HEK293 (cell line): ENCODE results near the gene BUB3.

Experiments used
- CTCF ChIA-PET: fragments of 350-600 bp; formaldehyde crosslinking; extraction: SDS; loops from one replicate; lab custom pipeline; 2021; ENCODE audit warnings: antibody characterized with exemption; lab: Yijun Ruan, JAX
- POLR2A ChIA-PET: fragments of 300-600 bp; formaldehyde crosslinking; extraction: SDS; loops from one replicate; lab custom pipeline; 2020; ENCODE audit warnings: antibody characterized with exemption, inconsistent platforms; lab: Yijun Ruan, JAX
- H3K27ac ChIP-seq: fragments of 200-500 bp; sonication (Bioruptor generic); 2 replicates; pipeline ENCODE4 v1.5.1; 2014; ENCODE audit warnings: low read depth, low read length, control low read depth, inconsistent platforms; ENCODE audit errors: extremely low read depth
- H3K36me3 ChIP-seq, 2 experiments: fragments of 200-500 bp in 1 of 2; sonication (Bioruptor generic) in 1 of 2; 1 replicate in 1 of 2; 2 replicates in 1 of 2; pipeline ENCODE4 v1.5.1; 2014 to 2017; ENCODE audit warnings: inconsistent platforms in 2 of 2, low read length in 2 of 2; ENCODE audit not compliant: control insufficient read depth in 2 of 2, insufficient read depth in 1 of 2
- H3K4me1 ChIP-seq: fragments of 200-500 bp; sonication (Bioruptor generic); 2 replicates; pipeline ENCODE4 v1.5.1; 2014; ENCODE audit warnings: mild to moderate bottlenecking, low read length, inconsistent platforms; ENCODE audit not compliant: control insufficient read depth, insufficient read depth
- H3K4me3 ChIP-seq: 2 replicates; pipeline ENCODE4 v1.5.1; 2011; ENCODE audit warnings: low read depth, mild to moderate bottlenecking, control low read depth, low read length, moderate library complexity
- H3K9me3 ChIP-seq: fragments of 200-500 bp; sonication (Bioruptor generic); 2 replicates; pipeline ENCODE4 v1.5.1; 2014; ENCODE audit warnings: low read depth, low read length, inconsistent platforms; ENCODE audit not compliant: control insufficient read depth, insufficient read depth
- BCL11B ChIP-seq: fragments of 450-650 bp; formaldehyde crosslinking; IDR thresholded peaks from 2 replicates; pipeline ENCODE4 v1.5.1; 2016; ENCODE audit warnings: low read depth, missing biosample characterization, missing genetic modification characterization
- KLF9 ChIP-seq: fragments of 450-650 bp; formaldehyde crosslinking; IDR thresholded peaks from 2 replicates; pipeline ENCODE4 v1.5.1; 2016; ENCODE audit warnings: missing biosample characterization, missing genetic modification characterization, low read depth
- MZF1 ChIP-seq: fragments of 450-650 bp; formaldehyde crosslinking; IDR thresholded peaks from 2 replicates; pipeline ENCODE4 v1.5.1; 2017; ENCODE audit warnings: missing biosample characterization, missing genetic modification characterization, borderline replicate concordance
- RBAK ChIP-seq: fragments of 450-650 bp; formaldehyde crosslinking; IDR thresholded peaks from 2 replicates; pipeline ENCODE4 v1.5.1; 2016; ENCODE audit warnings: missing biosample characterization, missing genetic modification characterization
- SCRT2 ChIP-seq: fragments of 450-650 bp; formaldehyde crosslinking; IDR thresholded peaks from 2 replicates; pipeline ENCODE4 v1.5.1; 2016; ENCODE audit warnings: missing biosample characterization, missing genetic modification characterization
- SETDB1 ChIP-seq: IDR thresholded peaks from one replicate; pipeline ENCODE4 v1.6.1; 2017; ENCODE audit warnings: mild to moderate bottlenecking, low read length, moderate library complexity, mixed read lengths; ENCODE audit not compliant: insufficient read length
- SP3 ChIP-seq: fragments of 450-650 bp; formaldehyde crosslinking; IDR thresholded peaks from 2 replicates; pipeline ENCODE4 v1.5.1; 2016; ENCODE audit warnings: missing biosample characterization, missing genetic modification characterization
- ZBTB7A ChIP-seq: fragments of 450-650 bp; formaldehyde crosslinking; IDR thresholded peaks from 2 replicates; pipeline ENCODE4 v1.5.1; 2016; ENCODE audit warnings: low read depth, missing biosample characterization, missing genetic modification characterization
- ZFP69B ChIP-seq: fragments of 450-650 bp; formaldehyde crosslinking; IDR thresholded peaks from 2 replicates; pipeline ENCODE4 v1.5.1; 2016; ENCODE audit warnings: missing biosample characterization, missing genetic modification characterization
- ZNF132 ChIP-seq: fragments of 450-650 bp; formaldehyde crosslinking; IDR thresholded peaks from 2 replicates; pipeline ENCODE4 v1.5.1; 2017; ENCODE audit warnings: missing biosample characterization, missing genetic modification characterization, borderline replicate concordance
- ZNF155 ChIP-seq: fragments of 450-650 bp; formaldehyde crosslinking; IDR thresholded peaks from 2 replicates; pipeline ENCODE4 v1.5.1; 2016; ENCODE audit warnings: missing biosample characterization, missing genetic modification characterization
- ZNF157 ChIP-seq: fragments of 450-650 bp; formaldehyde crosslinking; IDR thresholded peaks from 2 replicates; pipeline ENCODE4 v1.5.1; 2016; ENCODE audit warnings: missing biosample characterization, missing genetic modification characterization
- ZNF16 ChIP-seq: fragments of 450-650 bp; formaldehyde crosslinking; IDR thresholded peaks from 2 replicates; pipeline ENCODE4 v1.5.1; 2016; ENCODE audit warnings: low read depth, missing biosample characterization, missing genetic modification characterization
- ZNF223 ChIP-seq: fragments of 450-650 bp; formaldehyde crosslinking; IDR thresholded peaks from 2 replicates; pipeline ENCODE4 v1.5.1; 2016; ENCODE audit warnings: missing biosample characterization, missing genetic modification characterization
- ZNF248 ChIP-seq: fragments of 450-650 bp; formaldehyde crosslinking; IDR thresholded peaks from 2 replicates; pipeline ENCODE4 v1.5.1; 2017; ENCODE audit warnings: missing biosample characterization, missing genetic modification characterization
- ZNF350 ChIP-seq: fragments of 450-650 bp; formaldehyde crosslinking; IDR thresholded peaks from 2 replicates; pipeline ENCODE4 v1.5.0; 2017; ENCODE audit warnings: missing biosample characterization, mild to moderate bottlenecking, missing genetic modification characterization
- ZNF354C ChIP-seq: fragments of 450-650 bp; formaldehyde crosslinking; IDR thresholded peaks from 2 replicates; pipeline ENCODE4 v1.5.1; 2016; ENCODE audit warnings: missing biosample characterization, missing genetic modification characterization, low read depth, borderline replicate concordance
- ZNF394 ChIP-seq: fragments of 450-650 bp; formaldehyde crosslinking; IDR thresholded peaks from 2 replicates; pipeline ENCODE4 v1.5.1; 2016; ENCODE audit warnings: missing biosample characterization, missing genetic modification characterization, mild to moderate bottlenecking, moderate library complexity, borderline replicate concordance
- ZNF423 ChIP-seq: fragments of 450-650 bp; formaldehyde crosslinking; IDR thresholded peaks from 2 replicates; pipeline ENCODE4 v1.5.1; 2016; ENCODE audit warnings: missing biosample characterization, missing genetic modification characterization
- ZNF426 ChIP-seq: fragments of 450-650 bp; formaldehyde crosslinking; IDR thresholded peaks from 2 replicates; pipeline ENCODE4 v1.5.1; 2017; ENCODE audit warnings: missing biosample characterization, missing genetic modification characterization, mild to moderate bottlenecking, inconsistent platforms, moderate library complexity
- ZNF514 ChIP-seq: fragments of 450-650 bp; formaldehyde crosslinking; IDR thresholded peaks from 2 replicates; pipeline ENCODE4 v1.5.1; 2016; ENCODE audit warnings: missing biosample characterization, missing genetic modification characterization
- ZNF544 ChIP-seq: fragments of 450-650 bp; formaldehyde crosslinking; IDR thresholded peaks from 2 replicates; pipeline ENCODE4 v1.5.0; 2017; ENCODE audit warnings: missing biosample characterization, missing genetic modification characterization
- ZNF664 ChIP-seq: fragments of 450-650 bp; formaldehyde crosslinking; IDR thresholded peaks from 2 replicates; pipeline ENCODE4 v1.5.1; 2016; ENCODE audit warnings: missing biosample characterization, missing genetic modification characterization
- ZNF777 ChIP-seq: fragments of 450-650 bp; formaldehyde crosslinking; IDR thresholded peaks from 2 replicates; pipeline ENCODE4 v1.5.1; 2017; ENCODE audit warnings: missing biosample characterization, missing genetic modification characterization, borderline replicate concordance
- ZXDB ChIP-seq: fragments of 450-650 bp; formaldehyde crosslinking; IDR thresholded peaks from 2 replicates; pipeline ENCODE4 v1.5.1; 2016; ENCODE audit warnings: missing biosample characterization, missing genetic modification characterization
- TF ChIP-seq, protein P1 (sequence below): fragments of 450-650 bp; formaldehyde crosslinking; IDR thresholded peaks from 2 replicates; pipeline ENCODE4 v1.5.1; 2016; ENCODE audit warnings: missing biosample characterization, missing genetic modification characterization

Gene BUB3

DNA sequence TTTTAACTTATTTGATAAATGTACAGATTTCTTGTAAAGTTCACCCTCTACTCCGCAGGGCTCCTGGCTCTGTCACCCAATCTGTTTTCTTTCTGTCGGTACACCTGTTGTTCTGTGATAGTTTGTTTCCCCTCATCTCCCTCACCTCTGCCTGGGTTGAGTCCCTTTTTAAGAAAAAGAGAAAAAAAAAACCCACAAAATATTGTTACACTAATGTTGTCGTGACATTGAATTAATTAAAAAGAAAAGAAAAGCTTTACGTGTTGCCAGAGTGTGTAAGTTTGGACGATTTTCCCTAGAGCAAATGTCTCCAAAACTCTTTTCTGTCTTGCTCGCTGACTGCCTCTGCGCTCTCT, 15.1 kb upstream of the BUB3 start (continued):
- TF ChIP-seq ZNF16 (tag by site-specific recombination) (no peak), ZNF248 (tag by site-specific recombination) (no peak), ZNF157 (tag by site-specific recombination) (no peak), ZNF394 (tag by site-specific recombination) (no peak), ZNF350 (no peak)
- TF ChIP-seq, protein P1, sequence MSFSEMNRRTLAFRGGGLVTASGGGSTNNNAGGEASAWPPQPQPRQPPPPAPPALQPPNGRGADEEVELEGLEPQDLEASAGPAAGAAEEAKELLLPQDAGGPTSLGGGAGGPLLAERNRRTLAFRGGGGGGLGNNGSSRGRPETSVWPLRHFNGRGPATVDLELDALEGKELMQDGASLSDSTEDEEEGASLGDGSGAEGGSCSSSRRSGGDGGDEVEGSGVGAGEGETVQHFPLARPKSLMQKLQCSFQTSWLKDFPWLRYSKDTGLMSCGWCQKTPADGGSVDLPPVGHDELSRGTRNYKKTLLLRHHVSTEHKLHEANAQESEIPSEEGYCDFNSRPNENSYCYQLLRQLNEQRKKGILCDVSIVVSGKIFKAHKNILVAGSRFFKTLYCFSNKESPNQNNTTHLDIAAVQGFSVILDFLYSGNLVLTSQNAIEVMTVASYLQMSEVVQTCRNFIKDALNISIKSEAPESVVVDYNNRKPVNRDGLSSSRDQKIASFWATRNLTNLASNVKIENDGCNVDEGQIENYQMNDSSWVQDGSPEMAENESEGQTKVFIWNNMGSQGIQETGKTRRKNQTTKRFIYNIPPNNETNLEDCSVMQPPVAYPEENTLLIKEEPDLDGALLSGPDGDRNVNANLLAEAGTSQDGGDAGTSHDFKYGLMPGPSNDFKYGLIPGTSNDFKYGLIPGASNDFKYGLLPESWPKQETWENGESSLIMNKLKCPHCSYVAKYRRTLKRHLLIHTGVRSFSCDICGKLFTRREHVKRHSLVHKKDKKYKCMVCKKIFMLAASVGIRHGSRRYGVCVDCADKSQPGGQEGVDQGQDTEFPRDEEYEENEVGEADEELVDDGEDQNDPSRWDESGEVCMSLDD (tag by site-specific recombination) = no peak

DNA sequence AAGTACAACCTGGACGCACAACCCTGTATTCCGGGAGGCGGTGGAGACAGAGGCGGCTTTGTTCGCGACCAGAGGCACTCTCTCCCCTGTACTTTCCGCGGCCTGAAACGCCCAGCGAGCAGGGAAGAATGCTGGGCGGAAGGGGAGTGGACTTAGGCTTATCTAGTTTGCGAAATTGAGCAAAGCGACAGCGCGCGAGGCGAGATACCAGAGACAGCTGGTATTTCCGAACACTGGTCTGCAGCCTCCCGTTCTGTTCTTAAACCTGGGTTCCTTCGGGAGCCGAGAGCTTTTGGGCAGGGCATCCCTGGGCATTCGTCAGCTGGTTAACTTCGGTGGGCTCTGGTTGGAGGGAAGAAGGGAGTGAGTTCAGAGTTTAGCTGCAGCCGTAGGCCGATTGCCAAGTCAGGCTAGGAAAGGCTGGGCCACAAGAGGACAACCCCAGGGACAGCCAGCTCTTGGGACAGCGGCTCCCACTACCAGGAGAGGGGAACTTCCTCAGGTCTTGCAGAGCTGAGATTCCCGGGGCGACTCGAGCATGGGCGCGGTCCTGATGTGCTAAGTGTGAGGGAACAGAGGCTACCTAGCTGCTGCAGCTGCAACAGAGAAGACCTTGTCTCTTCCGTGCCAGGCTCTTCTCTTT, 14.6 kb upstream of the BUB3 start:
- no peak for TF ChIP-seq RBAK (tag by site-specific recombination)
- no peak for TF ChIP-seq ZNF223 (tag by site-specific recombination)
- no peak for TF ChIP-seq ZNF664 (tag by site-specific recombination)
- TF ChIP-seq SCRT2 (tag by site-specific recombination) = no peak
- TF ChIP-seq ZNF426 (tag by site-specific recombination) = no peak
- TF ChIP-seq ZNF423 = no peak
- TF ChIP-seq ZNF544 (tag by site-specific recombination) = no peak
- TF ChIP-seq BCL11B (tag by site-specific recombination) = no peak
- TF ChIP-seq, all 188 proteins: peak for 0
- POLR2A ChIA-PET = interaction anchor here (1.6 kb wide), 1 partner anchor 14 kb away, joined by 7 read pairs; the partner anchor contains the start of gene BUB3
- Histone ChIP-seq H3K4me3 (no peak overlapping the region), H3K9me3 (no peaks in the 10 kb centered on the region), H3K27ac (no peak overlapping the region), H3K4me1 (no peaks in the 10 kb centered on the region), H3K36me3 (no peaks in the 10 kb centered on the region)
- CTCF ChIA-PET = no interaction called here

DNA sequence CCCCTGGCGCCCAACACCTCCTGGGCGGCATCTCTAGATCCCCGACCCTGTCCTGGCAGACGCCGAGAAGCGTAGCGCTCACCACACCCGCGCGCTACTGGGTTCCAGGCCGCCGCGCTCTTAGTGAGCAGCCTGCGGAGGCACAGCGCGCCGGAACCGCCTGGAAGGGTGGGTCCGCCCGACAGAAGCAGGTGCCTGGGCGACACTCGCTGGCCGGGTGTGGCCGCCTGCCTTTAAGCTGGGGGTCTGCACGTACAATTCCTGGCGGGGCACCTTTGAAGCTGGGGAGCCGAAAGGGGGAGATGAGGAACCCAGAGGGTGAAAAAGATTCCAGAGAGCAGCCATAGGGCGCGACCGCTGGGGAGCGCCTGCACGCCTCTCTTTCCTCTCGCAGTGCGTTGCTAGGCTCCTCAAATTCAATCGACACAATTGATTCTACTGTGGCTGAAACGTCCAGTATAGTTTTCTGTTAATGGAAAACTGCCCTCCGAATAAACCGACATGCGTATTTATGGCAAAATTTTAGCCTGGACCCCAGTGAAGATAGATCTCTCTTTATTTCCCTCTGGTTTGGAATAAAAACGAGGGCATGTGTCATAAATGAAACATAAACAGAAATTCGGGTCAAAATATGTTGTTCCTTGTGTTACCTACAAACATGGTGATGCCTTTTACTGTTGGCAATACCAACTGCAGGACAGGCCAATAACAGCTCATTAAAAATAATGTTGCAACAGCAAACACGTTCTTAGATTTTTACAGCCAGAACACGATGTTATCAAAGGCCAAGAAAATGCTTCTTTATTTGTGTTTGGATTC, 13.8 kb upstream of the BUB3 start:
- Histone ChIP-seq H3K27ac (no peak overlapping the region), H3K36me3 (no peaks in the 10 kb centered on the region)
- no peak for TF ChIP-seq SETDB1
- TF ChIP-seq ZFP69B = no peak
- TF ChIP-seq MZF1 (tag by site-specific recombination) = no peak
- no peak for TF ChIP-seq ZNF155 (tag by site-specific recombination)
- TF ChIP-seq ZBTB7A (tag by site-specific recombination) = no peak
- TF ChIP-seq ZNF514 (tag by site-specific recombination) = no peak
- no peak for TF ChIP-seq KLF9 (tag by site-specific recombination)
- TF ChIP-seq SCRT2 (tag by site-specific recombination) = no peak
- TF ChIP-seq ZNF777 (tag by site-specific recombination) = no peak
- no peak for TF ChIP-seq SP3 (tag by site-specific recombination)
- no peak for TF ChIP-seq ZNF132 (tag by site-specific recombination)
- TF ChIP-seq ZNF354C = no peak
- no peak for TF ChIP-seq ZXDB
- TF ChIP-seq, all 188 proteins: peak for 0
- ChIA-PET CTCF (no interaction called here), POLR2A (interaction anchor here (0.6 to 1.6 kb wide), 2 partner anchors 14 to 353 kb away, joined by 7 read pairs; partner anchors contain the start of gene BUB3)
- no peak overlapping the region for H3K4me3 ChIP-seq
- no peaks in the 10 kb centered on the region for H3K9me3 ChIP-seq
- H3K4me1 ChIP-seq = no peaks in the 10 kb centered on the region
